ENCODE measurements around the gene CNKSR3.

Gene CNKSR3

DNA sequence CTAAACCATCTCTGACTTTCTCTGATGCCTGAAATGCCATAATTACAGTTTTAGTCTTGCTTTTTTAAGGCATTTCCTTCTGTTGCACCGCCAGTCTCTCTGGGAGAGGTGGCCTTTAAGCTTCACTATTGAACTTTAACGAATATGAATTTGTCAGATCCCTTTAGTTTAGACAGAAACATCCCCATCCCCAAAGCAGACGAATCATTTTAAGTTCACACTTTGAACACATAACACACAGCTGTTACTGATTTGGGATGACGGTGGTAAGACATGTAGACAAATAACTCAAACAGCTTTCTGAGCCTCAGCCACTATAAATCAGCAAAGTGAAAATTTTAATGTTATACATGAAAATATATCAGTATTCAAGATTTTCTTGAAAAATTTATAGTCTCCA is 146.7 kb downstream of the CNKSR3 start:
- DNase-seq (ENCODE audit: low read depth): no peak
- TF ChIP-seq, protein P1, sequence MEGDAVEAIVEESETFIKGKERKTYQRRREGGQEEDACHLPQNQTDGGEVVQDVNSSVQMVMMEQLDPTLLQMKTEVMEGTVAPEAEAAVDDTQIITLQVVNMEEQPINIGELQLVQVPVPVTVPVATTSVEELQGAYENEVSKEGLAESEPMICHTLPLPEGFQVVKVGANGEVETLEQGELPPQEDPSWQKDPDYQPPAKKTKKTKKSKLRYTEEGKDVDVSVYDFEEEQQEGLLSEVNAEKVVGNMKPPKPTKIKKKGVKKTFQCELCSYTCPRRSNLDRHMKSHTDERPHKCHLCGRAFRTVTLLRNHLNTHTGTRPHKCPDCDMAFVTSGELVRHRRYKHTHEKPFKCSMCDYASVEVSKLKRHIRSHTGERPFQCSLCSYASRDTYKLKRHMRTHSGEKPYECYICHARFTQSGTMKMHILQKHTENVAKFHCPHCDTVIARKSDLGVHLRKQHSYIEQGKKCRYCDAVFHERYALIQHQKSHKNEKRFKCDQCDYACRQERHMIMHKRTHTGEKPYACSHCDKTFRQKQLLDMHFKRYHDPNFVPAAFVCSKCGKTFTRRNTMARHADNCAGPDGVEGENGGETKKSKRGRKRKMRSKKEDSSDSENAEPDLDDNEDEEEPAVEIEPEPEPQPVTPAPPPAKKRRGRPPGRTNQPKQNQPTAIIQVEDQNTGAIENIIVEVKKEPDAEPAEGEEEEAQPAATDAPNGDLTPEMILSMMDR (conservative IDR thresholded peaks at IDR 0.05; ENCODE audit: low read length): no peak
- H3K4me3 ChIP-seq (ENCODE audit: low read length): no peak overlapping the region

DNA sequence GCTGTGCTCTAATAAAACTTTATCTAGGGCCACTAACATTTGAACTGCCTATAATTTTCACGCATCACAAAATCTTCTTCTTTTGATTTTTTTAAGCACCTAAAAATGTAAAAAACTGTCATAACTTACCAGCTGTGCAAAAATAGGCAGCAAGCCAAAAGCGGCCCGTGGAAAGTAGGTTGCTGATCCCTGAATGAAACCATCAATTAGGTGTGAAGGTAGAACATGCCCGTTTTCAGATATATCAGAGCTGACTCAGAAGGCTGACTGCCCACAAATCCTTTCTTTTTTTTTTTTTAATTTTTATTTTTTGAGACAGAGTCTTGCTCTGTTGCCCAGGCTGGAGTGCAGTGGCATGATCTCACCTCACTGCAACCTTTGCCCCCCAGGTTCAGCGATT is 149.0 kb downstream of the CNKSR3 start:
- H3K4me3 ChIP-seq (ENCODE audit: low read length): no peak overlapping the region
- TF ChIP-seq, protein P1 (conservative IDR thresholded peaks at IDR 0.05; ENCODE audit: low read length): no peak
- no peak for DNase-seq (ENCODE audit: low read depth)

DNA sequence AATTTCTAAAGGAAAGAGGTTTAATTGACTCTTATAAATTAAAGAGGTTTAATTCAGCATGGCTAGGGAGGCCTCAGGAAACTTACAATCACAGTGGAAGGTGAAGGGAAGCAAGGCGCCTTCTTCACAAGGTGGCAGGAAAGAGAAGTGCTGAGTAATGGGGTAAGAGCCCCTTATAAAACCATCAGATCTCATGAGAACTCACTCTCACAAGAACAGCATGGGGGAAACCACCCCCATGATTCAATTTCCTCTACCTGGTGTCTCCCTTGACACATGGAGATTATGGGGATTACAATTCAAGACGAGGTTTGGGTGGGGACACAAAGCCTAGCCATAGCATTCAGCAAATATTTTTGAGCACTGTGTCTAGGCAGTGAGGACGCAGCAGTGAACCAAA is 150.0 kb downstream of the CNKSR3 start:
- H3K4me3 ChIP-seq (ENCODE audit: low read length): no peak overlapping the region

DNA sequence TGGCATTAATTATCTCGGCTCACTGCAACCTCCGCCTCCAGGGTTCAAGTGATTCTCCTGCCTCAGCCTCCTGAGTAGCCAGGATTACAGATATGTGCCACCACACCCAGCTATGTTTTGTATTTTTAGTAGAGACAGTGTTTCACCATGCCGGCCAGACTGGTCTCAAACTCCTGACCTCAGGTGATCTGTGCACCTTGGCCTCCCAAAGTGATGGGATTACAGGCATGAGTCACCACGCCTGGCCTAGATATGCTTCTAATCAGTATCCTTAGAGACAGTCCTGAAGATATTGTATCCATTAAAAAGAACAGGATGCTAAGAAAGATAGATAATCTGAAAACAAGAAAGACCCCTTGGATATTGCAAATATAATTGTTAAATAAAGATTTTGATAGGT is 150.8 kb downstream of the CNKSR3 start:
- H3K4me3 ChIP-seq (ENCODE audit: low read length): no peak overlapping the region
- no peak for DNase-seq (ENCODE audit: low read depth)
- TF ChIP-seq, protein P1 (conservative IDR thresholded peaks at IDR 0.05; ENCODE audit: low read length): no peak

More for the DNA sequence above, 150.0 kb downstream of the CNKSR3 start:
- TF ChIP-seq, protein P1 (conservative IDR thresholded peaks at IDR 0.05; ENCODE audit: low read length): no peak
- no peak for DNase-seq (ENCODE audit: low read depth)

DNA sequence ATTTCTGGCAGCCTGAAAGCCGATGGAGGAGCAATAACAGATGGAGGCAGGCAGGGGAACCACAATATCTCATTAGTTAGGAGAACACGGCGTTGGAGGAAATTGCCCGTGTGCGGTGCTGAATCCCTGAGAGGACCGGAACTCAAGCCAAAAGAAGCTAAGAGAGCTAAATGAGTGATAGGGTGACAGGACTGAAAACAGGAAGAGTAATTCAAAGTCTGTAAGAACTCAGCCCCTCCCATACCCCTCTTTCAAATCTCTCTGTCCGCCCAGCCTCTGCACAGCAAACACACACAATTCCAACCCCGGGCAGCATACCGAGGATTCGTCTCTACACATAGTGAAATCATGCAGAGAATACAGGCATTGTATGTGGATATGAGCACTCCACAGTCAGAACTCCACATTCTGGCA is 151.3 kb downstream of the CNKSR3 start:
- DNase-seq (ENCODE audit: low read depth): no peak

DNA sequence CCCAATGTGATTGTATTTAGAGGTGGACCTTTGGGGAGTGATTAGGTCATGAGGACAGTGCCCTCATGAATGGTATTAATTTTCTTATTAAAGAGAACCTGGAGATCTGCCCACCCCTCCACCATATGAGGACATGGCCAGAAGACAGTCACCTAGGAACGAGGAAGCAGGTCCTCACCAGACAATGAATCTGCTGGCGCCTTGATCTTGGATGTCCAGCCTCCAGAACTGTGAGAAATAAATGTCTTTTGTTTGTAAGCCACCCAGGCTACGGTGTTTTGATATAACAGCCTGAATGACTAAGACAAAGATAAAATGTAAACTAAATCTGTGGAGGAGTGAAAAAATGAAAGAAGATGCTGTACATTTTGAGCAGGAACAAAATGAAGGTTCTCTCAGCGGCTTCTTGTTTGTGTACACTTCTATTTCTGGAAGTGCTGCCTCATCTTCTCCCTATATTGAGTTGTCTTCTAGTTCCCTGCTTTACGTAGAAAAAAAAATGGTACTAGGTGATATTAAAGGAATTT is 152.4 kb downstream of the CNKSR3 start:
- TF ChIP-seq, protein P1 (conservative IDR thresholded peaks at IDR 0.05; ENCODE audit: low read length): no peak
- DNase-seq (ENCODE audit: low read depth): no peak
- no peak overlapping the region for H3K4me3 ChIP-seq (ENCODE audit: low read length)

More for the DNA sequence above, 151.3 kb downstream of the CNKSR3 start:
- peak overlapping the region; percentile 26 for H3K4me3 ChIP-seq (ENCODE audit: low read length)
- TF ChIP-seq, protein P1 (conservative IDR thresholded peaks at IDR 0.05; ENCODE audit: low read length): no peak

DNA sequence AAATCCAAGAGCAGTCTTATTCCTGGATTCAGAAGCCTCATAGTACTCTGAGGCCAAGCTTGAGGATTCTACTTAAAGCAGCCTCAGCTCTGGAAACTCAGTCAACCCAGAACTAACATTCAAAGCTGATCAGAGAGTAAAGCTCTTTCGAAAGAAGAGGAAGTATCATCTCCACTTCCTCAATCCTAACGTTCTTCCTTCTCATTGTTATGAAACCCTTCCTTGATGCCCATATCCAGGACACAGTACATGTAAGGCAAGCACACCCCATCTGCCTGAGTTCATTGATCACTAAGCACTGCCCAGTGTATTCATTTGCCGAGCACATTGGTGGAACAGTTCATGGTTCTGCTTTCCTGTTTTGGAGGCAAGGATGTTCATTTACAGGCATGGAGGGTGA is 153.8 kb downstream of the CNKSR3 start, which contains the start of gene IPCEF1:
IPCEF1 (minus strand) TSS at position 114 of the 400 bp plus-strand sequence. CDS start 90,856 bp downstream, outside the sequence.
- TF ChIP-seq, protein P1 (conservative IDR thresholded peaks at IDR 0.05; ENCODE audit: low read length): no peak
- no peak within 1 kb of the TSS for H3K4me3 ChIP-seq (ENCODE audit: low read length)
- no peak for DNase-seq (ENCODE audit: low read depth)

Measured in AG10803 (cell line).